Esophagus muscularis mucosa (tissue), 3 donors: ENCODE measurements around the gene DNAJC5.

Source experiments
- CTCF ChIP-seq, 3 experiments: fragments of 200-600 bp in 2 of 3; fragments of 450-650 bp in 1 of 3; sonication (generic) in 2 of 3; IDR thresholded peaks; one replicate each; pipeline ENCODE4 v1.5.1; 2017 to 2019; ENCODE audit warnings: antibody characterized with exemption in 3 of 3, mild to moderate bottlenecking in 2 of 3, moderate library complexity in 1 of 3
- POLR2A ChIP-seq: fragments of 450-650 bp; IDR thresholded peaks from one replicate; pipeline ENCODE4 v1.6.1; 2017; ENCODE audit warnings: antibody characterized with exemption, moderate library complexity, mild to moderate bottlenecking, low read depth
- POLR2AphosphoS5 ChIP-seq, 2 donors: sonication (generic); formaldehyde crosslinking; IDR thresholded peaks; one replicate each; pipeline ENCODE4 v1.6.1; 2017; ENCODE audit warnings: antibody characterized with exemption in 2 of 2

GRCh38 chr20:63979557-63980316 lies 84.8 kb downstream of the DNAJC5 start, which contains the start of gene SAMD10:
- TF ChIP-seq POLR2A = no peak
- TF ChIP-seq CTCF (IDR thresholded peaks at IDR 0.05) = peak in 2 of 3 experiments; percentile 20 to 22
- no peak for TF ChIP-seq POLR2AphosphoS5 (IDR thresholded peaks at IDR 0.05)
